Activated naive CD4-positive, alpha-beta T cell treated with anti-CD3 and anti-CD28 coated beads for 36 hours (primary cell): ENCODE measurements around the gene RALGAPA1. TPM values are rescaled to one million over a fixed set of nuclear protein-coding genes. Genes with fewer than 3 reads are reported as not detected.

Experiments used
- total RNA-seq, 2 experiments: library from RNA; stranded (reverse); gene quantifications; one replicate each; pipeline ENCODE4 v1.2.3, GENCODE V29; 2021

RALGAPA1 gene
- total RNA-seq, 2 experiments from 2014 or later = 18.6 to 21.0 TPM

Other genes with a start within 250 kb of the RALGAPA1 start
- gene BRMS1L, start 17.0 kb upstream of the RALGAPA1 start, total RNA-seq = 1 to 10 TPM; 4.4 to 5.3 TPM